Subcutaneous abdominal adipose tissue (tissue), 5 donors: Measurements from ENCODE around the gene RHO.
A peak's percentile ranks its signal among the peaks of the same experiment; 100 is the strongest.

Experiments
- H3K27ac ChIP-seq: one replicate; pipeline ENCODE4 v1.7.0; 2013; ENCODE audit warnings: low read depth, mild to moderate bottlenecking, inconsistent platforms, low read length, moderate library complexity
- H3K27me3 ChIP-seq, 5 donors: one replicate each; pipeline ENCODE4 v1.7.0; 2013; ENCODE audit warnings: low read length in 5 of 5, inconsistent platforms in 1 of 5; ENCODE audit not compliant: control insufficient read depth in 5 of 5, insufficient read depth in 4 of 5
- H3K36me3 ChIP-seq, 5 donors: one replicate each; pipeline ENCODE4 v1.7.0; 2013; ENCODE audit warnings: low read length in 5 of 5; ENCODE audit not compliant: control insufficient read depth in 5 of 5, insufficient read depth in 5 of 5
- H3K4me1 ChIP-seq, 5 donors: one replicate each; pipeline ENCODE4 v1.7.0; 2013; ENCODE audit warnings: low read length in 5 of 5, mild to moderate bottlenecking in 3 of 5, moderate library complexity in 1 of 5; ENCODE audit not compliant: control insufficient read depth in 5 of 5, insufficient read depth in 5 of 5
- H3K4me3 ChIP-seq, 5 donors: one replicate each; pipeline ENCODE4 v1.7.0; 2013; ENCODE audit warnings: low read length in 5 of 5, low read depth in 1 of 5
- H3K9ac ChIP-seq, 5 donors: one replicate each; pipeline ENCODE4 v1.7.0; 2013; ENCODE audit warnings: low read length in 5 of 5, mild to moderate bottlenecking in 4 of 5, moderate library complexity in 3 of 5
- H3K9me3 ChIP-seq, 5 donors: one replicate each; pipeline ENCODE4 v1.7.0; 2013; ENCODE audit warnings: low read length in 5 of 5; ENCODE audit not compliant: control insufficient read depth in 5 of 5
- donor health status: healthy.
- donor health status: healthy.
- donor health status: healthy.
- donor health status: healthy.
- donor health status: healthy.

Gene RHO

GRCh38 chr3:129579991-129580390, 51.6 kb downstream of the RHO start:
- Histone ChIP-seq H3K4me3 (no peak overlapping the region), H3K36me3 (peaks cover 0 to 97% (median 93%) of the 10 kb centered on the region in 5 donors), H3K9ac (peak overlapping the region in 1 of 5 donors; percentile 26), H3K9me3 (no peaks in the 10 kb centered on the region), H3K27ac (no peak overlapping the region), H3K27me3 (no peaks in the 10 kb centered on the region), H3K4me1 (peaks cover 12 to 74% (median 66%) of the 10 kb centered on the region in 5 donors)

GRCh38 chr3:129581623-129582022, 53.2 kb downstream of the RHO start:
- H3K4me3 ChIP-seq = no peak overlapping the region
- no peaks in the 10 kb centered on the region for H3K27me3 ChIP-seq
- no peak overlapping the region for H3K9ac ChIP-seq
- no peaks in the 10 kb centered on the region for H3K9me3 ChIP-seq
- H3K4me1 ChIP-seq = peaks cover 12 to 76% (median 66%) of the 10 kb centered on the region in 5 donors
- no peak overlapping the region for H3K27ac ChIP-seq
- peaks cover 0 to 97% (median 93%) of the 10 kb centered on the region in 5 donors for H3K36me3 ChIP-seq

GRCh38 chr3:129582799-129583198, 54.4 kb downstream of the RHO start:
- no peak overlapping the region for H3K9ac ChIP-seq
- no peak overlapping the region for H3K27ac ChIP-seq
- H3K36me3 ChIP-seq = peaks cover 0 to 98% (median 96%) of the 10 kb centered on the region in 5 donors
- no peak overlapping the region for H3K4me3 ChIP-seq
- peaks cover 14 to 76% (median 66%) of the 10 kb centered on the region in 5 donors for H3K4me1 ChIP-seq
- H3K9me3 ChIP-seq = no peaks in the 10 kb centered on the region
- H3K27me3 ChIP-seq = no peaks in the 10 kb centered on the region

- peaks cover 14 to 76% (median 66%) of the 10 kb centered on the region in 5 donors for H3K4me1 ChIP-seq
- H3K36me3 ChIP-seq = peaks cover 0 to 98% (median 96%) of the 10 kb centered on the region in 5 donors
- H3K4me3 ChIP-seq = no peak overlapping the region
- H3K9me3 ChIP-seq = no peaks in the 10 kb centered on the region
- no peak overlapping the region for H3K27ac ChIP-seq
- no peaks in the 10 kb centered on the region for H3K27me3 ChIP-seq
- H3K9ac ChIP-seq = no peak overlapping the region
Observed at GRCh38 chr3:129583289-129583688, 54.9 kb downstream of the RHO start.

- Histone ChIP-seq H3K4me3 (no peak overlapping the region), H3K9me3 (no peaks in the 10 kb centered on the region), H3K27me3 (no peaks in the 10 kb centered on the region), H3K4me1 (peaks cover 15 to 75% (median 66%) of the 10 kb centered on the region in 5 donors), H3K27ac (no peak overlapping the region), H3K36me3 (peaks cover 0 to 94% (median 92%) of the 10 kb centered on the region in 5 donors), H3K9ac (no peak overlapping the region)
Observed at GRCh38 chr3:129584631-129585030, 56.2 kb downstream of the RHO start.
